Cerebellar cortex (tissue), 1 donor: ENCODE data around the gene SYCN.

Experiments used
- DNase-seq: peaks from one replicate; pipeline ENCODE4 v3.0.0-alpha.2; 2015; ENCODE audit warnings: low spot score

Gene SYCN

GRCh38 chr19:39155741-39156140 is 48.3 kb downstream of the SYCN start:
- no peak for DNase-seq

GRCh38 chr19:39155114-39155700 is 48.9 kb downstream of the SYCN start:
- no peak for DNase-seq

- DNase-seq: no peak
Measured at GRCh38 chr19:39154629-39155100, 49.4 kb downstream of the SYCN start.

- no peak for DNase-seq
Measured at GRCh38 chr19:39154100-39154628, 49.9 kb downstream of the SYCN start.
